ENCODE data around the gene NELFB.

NELFB gene

DNA sequence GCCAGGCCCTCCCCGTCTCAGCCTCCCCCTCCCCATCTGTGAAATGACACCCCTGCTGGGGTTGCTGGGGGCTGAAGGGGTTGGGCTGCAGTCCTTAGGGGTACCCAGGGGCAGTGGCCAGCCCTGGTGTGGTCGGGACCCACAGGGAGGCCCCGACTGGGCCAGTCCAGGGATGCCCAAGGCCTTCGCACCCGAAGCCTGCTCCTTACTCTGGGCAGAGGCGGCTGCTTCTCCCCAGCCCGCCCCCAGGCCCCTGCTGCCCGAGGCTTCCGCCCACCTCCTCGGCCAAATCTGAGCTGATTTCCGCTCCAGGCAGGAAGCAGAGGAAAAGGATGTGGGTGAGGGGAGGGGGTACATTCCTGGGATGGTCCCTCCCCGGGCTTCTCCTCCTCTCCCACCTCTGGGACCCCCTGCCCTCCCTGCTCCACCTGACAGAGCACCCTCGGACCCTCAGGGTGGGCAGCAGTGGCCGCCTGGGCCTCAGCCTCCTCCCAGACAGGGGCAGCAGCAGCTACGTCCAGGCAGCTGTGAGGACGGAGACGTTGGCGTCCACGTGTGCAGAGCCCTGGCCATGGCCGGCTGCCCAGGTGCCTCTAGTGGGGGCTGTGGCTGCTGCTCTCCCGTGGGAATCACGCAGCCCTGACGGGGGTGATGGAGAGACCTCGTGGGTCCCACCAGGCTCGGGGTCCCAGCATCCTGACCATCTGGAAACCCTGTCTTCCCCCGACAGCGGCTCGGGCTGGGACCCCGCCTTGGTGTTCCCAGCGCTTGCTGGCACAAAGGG, 51.1 kb downstream of the NELFB start:
- DNase-seq = no peak

- DNase-seq = no peak
Observed at GRCh38 chr9:137306850-137307254, 51.7 kb downstream of the NELFB start.

- DNase-seq = no peak
Observed at GRCh38 chr9:137307255-137308056, 52.3 kb downstream of the NELFB start.

GRCh38 chr9:137308057-137308619, 53.0 kb downstream of the NELFB start:
- DNase-seq = no peak

- no peak for DNase-seq
Observed at GRCh38 chr9:137309368-137310188, 54.5 kb downstream of the NELFB start.

- no peak for DNase-seq
Observed at GRCh38 chr9:137310189-137311052, 55.3 kb downstream of the NELFB start.

DNA sequence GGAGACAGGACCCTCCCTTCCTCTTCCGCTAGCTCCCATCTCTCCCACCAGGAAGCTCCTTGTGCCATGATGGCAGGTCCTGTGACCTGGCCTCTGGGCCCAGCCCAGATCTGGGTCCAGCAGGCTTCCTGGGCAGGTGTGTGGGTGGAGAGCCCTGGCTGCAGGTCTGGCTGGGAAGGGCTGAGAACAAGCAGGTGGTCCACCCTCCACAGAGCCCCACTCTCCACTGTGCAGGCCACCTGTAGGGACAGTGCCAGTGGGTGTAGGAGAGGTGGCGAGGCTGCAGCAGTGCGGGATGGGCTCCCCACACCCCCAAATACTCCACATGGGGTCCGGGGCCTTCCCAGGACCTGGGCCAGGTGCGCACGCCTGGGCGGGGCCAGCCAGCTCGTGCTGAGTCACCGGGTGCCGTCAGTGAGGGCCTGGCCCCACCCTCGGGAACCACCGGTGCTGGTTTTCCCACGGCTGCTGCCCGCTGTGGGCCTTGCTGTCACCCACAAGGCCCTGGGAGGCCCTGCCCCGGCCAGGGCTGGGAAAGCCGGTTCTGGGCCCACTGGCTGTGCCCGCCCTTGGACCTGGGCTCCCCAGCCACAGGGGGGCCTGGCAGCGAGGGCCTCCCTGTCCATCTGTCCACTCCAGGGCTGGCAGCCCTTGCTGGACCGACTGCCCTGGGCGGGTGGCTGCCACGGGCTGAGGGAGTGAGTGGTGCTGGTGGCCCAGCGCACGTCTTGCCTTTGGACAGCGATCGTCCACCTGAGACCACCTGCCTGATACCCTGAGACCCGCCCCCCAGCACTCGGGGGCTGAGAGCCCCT, 56.3 kb downstream of the NELFB start:
- DNase-seq = no peak

GRCh38 chr9:137311986-137312851, 57.1 kb downstream of the NELFB start:
- DNase-seq = no peak

DNA sequence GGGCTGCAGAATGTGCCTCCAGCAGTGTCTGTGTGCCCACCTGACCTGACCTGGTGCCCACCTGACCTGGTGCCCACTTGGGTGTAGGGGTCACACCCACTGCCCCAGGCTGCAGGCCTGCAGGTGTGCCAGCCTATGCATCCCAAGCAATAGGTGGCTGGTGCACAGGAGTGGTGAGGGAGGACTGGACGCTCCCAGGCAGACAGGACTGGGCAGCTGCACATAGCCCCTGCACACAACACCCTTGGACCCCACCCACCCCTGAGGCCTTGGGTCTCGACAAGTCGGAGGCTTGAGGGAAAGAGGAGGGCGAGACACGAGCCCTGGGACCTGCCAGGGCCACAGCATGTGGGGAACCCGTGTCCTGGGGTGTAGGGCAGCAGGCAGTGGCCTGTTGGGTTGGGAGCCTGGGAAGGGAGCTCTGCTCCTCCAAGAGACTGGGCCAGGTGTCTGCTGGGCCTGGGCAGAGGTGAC, 57.8 kb downstream of the NELFB start:
- DNase-seq = no peak

DNA sequence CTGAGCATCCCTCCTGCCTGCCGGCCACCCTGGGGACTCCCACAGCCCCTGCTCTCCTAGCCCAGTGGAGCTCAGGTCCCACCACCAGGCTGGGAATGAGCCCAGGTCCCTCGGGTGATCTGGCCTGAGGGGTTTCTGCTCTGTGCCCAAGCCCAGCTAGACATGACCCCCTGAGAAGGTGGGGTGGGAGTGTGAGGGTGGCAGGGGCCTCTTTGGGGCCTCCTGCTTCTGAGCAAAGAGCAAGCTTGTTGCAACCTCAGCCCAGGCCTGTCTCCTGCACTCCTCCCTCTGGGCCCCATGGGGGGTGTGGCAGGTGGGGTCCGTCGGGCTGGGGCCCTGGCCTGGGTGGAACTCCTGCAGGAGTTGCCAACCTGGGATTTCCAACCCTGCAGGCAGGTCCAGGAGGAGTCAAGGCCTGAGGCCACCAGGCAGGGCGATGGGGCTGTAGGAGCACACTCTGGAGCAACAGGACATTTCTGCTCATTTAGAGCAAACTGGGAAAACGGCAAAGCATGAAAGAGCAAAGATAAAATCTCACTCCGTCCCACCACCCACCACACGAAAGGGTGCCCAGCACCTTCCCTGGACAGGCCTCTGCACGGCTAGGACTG, 58.3 kb downstream of the NELFB start:
- DNase-seq = no peak

GRCh38 chr9:137313956-137314560, 58.9 kb downstream of the NELFB start:
- no peak for DNase-seq

- DNase-seq = no peak
Observed at GRCh38 chr9:137314561-137315560, 59.7 kb downstream of the NELFB start.

DNA sequence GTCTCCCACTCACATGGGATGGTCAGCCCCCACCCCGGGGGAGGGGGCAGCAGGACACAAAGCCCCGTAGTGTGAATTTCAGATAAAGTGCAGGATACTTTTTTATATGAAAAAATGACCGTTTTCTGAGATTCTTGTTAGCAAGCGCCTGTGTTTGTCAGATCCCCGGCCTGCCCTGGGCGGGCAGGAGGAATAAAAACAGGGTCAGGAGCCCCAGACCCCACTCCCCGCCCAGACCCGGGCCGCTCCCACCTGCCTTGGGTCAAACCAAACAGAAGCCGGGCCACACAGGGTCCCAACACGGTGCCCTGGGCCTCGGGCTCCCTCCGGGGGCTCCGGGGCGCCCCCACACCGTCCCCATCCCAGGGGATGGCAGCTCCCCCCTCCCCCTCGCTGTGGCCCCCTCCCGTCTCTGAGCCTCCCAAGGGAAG, 60.5 kb downstream of the NELFB start:
- no peak for DNase-seq

DNA sequence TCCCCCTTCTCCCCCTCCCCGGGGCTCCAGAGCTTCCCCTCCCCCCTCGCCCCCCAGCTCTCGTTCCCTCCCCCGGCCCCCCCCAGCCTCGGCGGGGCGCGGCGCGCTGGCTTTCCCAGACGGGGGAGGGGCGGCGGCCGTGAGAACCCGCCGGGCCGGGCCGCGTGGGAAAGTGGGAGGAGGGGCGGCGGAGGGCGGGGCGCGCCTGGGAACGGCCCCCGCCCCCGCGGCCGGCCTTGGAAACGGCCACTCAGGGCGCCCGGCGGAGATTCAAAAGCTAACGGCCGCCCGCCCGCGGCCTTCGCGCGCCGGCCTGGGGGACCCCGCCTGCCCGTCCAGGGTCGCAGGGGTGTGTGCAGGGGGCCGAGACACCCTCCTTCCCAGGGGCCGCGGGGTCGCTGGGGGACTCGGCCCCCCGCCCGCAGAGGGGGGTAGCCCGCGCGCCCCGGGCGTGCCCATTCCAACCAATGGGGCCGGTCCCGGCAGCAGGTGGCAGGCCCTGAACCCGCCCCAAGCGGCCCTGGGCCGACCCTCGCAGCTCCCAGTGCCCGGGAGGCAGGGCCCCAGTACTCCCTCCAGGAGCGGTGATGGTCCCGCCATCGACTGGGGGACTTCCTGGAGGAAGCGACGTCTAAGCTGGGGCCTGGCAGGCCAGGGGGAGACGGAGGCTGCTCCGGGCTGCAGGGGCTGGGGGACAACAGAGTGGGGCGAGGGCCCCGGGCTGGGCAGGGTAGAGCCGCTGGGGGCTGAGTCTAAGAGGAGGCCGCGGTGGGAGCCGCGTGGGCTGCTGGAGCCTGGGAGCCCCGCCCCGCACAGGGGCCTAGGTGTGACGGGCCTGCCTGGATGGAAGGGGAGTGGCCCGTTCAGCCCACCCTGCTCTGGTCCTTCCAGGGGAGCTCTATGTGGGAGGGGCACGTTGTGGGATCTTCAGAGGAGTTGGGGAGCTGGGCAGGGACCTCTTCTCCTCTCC, 61.2 kb downstream of the NELFB start:
- DNase-seq = no peak

DNA sequence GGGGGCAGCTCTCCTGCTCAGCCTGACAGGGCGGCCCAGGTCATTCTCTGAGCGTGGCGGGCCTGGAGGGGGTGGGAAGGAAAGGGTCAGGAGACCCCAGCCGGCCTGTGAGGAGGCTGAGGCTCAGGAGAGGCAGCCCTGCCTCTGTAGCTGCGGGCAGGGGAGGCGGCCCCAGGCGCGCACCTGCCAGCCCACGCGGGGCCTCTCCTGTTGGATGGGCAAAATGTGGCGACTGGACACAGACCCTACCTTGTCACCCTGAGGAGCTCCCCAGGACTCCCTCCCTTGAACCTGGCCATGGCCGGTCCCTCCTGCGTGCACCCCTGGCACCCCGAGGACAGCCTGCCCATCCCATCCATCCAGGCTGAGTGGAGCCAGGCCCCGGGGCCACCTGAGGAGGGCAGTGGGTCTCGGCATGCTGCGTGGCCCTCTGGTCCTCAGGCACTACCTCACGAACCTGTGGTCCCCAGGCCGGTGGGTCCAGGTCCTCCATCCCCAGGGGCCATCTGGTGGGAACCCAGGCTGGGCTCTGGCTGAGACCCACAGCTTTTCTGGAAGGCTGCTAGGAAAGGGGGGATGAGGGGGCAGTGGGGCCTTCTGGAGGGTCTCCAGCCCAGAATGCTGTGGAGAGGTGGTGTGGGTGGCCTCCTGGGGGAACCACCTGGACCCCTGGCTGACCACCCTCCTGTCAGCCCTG, 62.0 kb downstream of the NELFB start:
- no peak for DNase-seq

Data from NCI-H1694 (cell line).